Hepatocyte (in vitro differentiated cells): ENCODE measurements around the gene WDR86.

ENCODE experiments used
- CTCF ChIP-seq: fragments of 200-600 bp; sonication (generic); IDR thresholded peaks from 2 replicates; pipeline ENCODE4 v1.5.1; 2016; ENCODE audit warnings: antibody characterized with exemption, mild to moderate bottlenecking; ENCODE audit not compliant: poor library complexity
- EZH2 ChIP-seq: fragments of 200-600 bp; sonication (generic); IDR thresholded peaks from 2 replicates; pipeline ENCODE4 v1.6.1; 2016; ENCODE audit warnings: antibody characterized with exemption, mild to moderate bottlenecking, borderline replicate concordance

GRCh38 chr7:151361193-151361959, 48.5 kb downstream of the WDR86 start:
- TF ChIP-seq CTCF (no peak), EZH2 (no peak)
